Right forelimb (tissue), 1 donor: ENCODE data around the gene SLC35A2.

Experiments
- DNase-seq: peaks from one replicate; pipeline ENCODE4 v3.0.0-alpha.2; 2018

The SLC35A2 gene

GRCh38 chrX:48911412-48912182 is at the start of gene SLC35A2:
SLC35A2 (minus strand) TSS chrX:48911646; CDS start chrX:48911636, 10 bp downstream.
- DNase-seq = peak; percentile 88

- DNase-seq = no peak
Measured at GRCh38 chrX:48960291-48960690, 48.8 kb upstream of the SLC35A2 start.

DNA sequence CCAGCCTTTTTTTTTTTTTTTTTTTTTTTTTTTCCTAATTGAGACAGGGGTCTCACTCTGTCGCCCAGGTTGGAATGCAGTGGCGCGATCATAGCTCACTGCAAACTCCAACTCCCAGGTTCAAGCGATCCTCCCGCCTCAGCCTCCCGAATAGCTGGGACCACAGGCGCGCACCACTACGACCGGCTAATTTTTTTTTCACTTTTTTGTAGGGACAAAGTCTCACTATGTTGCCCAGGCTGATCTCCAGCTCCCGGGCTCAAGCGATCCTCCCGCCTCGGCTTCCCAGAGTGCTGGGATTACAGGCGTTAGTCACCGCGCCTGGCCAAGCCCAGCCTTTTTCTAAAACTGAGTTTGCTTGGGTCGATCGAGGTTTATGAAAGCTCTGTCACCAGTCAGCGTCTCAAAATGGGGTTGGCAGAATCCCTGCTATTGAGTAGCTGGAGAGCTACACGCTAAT is 47.2 kb upstream of the SLC35A2 start:
- peak; percentile 66 for DNase-seq

GRCh38 chrX:48957827-48958634 is 46.6 kb upstream of the SLC35A2 start:
- DNase-seq = peak; percentile 95

DNA sequence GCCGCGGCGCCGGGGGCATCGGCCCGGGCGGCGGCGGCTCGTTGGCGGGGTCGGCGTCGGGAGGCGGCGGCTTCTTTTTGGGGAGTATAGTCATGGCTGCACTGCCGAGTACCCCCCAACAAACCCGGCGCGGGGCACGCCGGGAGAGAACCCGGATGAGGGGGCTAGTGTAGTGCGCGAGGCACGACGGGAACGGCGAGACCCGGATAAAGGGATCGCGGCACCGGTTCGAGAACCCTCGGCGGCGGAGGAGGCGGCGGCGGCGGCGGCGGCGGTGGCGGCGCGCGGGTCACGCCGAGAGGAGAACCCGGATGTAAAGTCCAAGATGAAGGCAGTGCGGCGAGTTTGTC is 46.0 kb upstream of the SLC35A2 start, which contains the start of gene OTUD5:
TSS of gene OTUD5 (minus strand) at position 131 of the 350 bp plus-strand sequence. CDS start at position 94, 37 bp downstream.
- DNase-seq = peak; percentile 80

GRCh38 chrX:48956728-48957414 is 45.4 kb upstream of the SLC35A2 start:
- no peak for DNase-seq

GRCh38 chrX:48948589-48948988 is 37.1 kb upstream of the SLC35A2 start:
- DNase-seq = no peak

DNA sequence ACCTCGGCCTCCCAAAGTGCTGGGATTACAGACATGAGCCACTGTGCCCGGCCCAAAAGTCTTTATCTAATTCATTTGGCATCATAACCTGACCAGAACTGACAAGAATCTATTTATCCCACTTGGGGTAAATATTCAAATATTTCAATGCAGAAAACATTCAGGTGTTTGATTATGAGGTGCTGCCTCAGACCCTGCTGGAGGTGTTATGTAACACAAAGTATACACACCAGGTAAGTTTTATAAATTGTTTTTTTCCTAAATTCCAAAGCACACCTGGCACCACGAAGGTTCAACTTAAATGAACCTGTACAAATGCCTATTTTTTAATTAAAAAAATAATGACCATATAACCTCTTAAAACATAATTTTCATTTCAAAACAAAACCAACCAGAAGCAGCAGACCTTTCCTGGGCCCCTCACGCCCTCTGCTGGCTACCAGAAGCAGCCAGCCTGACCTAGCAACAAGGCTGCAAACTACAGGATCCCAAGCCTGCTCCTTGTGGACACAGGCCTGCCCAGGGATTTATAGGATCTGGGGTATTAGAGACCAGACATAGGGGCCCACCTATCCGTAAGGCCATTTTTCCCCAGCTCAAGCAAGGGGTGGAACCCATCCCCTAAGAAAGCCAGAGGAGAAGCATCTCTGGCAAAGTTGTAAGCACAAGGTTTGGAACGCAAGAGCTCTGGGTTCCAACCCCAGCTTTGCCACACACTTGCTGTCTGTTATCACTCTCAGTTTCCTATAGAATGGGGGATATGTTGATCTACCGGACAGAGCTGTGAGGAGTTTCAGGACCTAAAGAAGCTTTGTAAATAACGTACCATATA is 34.3 kb upstream of the SLC35A2 start:
- no peak for DNase-seq

DNA sequence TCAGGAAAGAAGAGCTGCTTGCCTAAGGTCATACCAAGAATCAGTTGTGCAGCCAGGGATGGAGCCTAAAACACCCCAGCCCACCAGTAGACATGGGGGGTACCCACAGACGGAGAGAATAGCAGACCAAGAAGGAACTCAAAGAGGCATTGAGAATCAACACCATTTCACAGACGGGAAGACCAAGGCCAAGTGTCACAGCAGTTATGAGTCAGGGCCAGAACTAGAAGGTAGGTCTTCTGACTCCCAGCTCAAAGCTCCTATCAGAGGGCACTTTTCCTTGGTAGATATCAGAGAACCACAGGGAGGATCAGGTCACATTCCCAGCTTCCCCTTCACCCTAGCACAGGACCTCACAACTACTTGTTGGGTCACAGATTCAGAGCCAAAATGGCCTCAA is 31.4 kb upstream of the SLC35A2 start:
- DNase-seq = no peak

DNA sequence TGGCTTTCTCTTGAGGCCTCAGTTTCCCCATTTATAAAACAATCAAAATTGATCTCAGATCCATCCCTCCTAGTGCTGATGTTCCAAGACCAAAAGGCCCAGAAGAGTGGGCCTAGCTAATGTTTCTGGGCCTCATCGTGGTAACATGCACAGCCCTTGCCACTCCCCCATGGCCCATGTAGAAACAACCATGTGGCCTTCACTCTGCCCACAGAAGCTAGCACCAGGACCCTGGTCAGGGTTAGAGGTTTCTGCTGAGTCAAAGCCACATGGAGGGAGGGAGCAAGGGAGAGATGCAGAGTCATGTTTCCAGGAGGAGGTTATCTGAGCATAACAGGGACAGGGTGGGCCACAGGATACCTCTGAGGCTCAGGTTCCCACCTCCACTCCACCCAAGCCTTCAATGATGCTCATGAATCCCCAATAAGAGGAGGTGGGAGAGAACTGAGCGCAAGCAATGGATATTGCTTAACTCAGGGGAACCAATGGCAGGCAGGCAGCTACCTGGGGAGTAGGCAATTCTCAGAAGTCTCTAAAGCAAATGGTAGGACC is 29.0 kb upstream of the SLC35A2 start:
- no peak for DNase-seq

GRCh38 chrX:48939524-48940228 is 28.2 kb upstream of the SLC35A2 start:
- no peak for DNase-seq

GRCh38 chrX:48938721-48939425 is 27.4 kb upstream of the SLC35A2 start:
- no peak for DNase-seq

- DNase-seq = no peak
Measured at GRCh38 chrX:48937054-48937907, 25.8 kb upstream of the SLC35A2 start.

DNA sequence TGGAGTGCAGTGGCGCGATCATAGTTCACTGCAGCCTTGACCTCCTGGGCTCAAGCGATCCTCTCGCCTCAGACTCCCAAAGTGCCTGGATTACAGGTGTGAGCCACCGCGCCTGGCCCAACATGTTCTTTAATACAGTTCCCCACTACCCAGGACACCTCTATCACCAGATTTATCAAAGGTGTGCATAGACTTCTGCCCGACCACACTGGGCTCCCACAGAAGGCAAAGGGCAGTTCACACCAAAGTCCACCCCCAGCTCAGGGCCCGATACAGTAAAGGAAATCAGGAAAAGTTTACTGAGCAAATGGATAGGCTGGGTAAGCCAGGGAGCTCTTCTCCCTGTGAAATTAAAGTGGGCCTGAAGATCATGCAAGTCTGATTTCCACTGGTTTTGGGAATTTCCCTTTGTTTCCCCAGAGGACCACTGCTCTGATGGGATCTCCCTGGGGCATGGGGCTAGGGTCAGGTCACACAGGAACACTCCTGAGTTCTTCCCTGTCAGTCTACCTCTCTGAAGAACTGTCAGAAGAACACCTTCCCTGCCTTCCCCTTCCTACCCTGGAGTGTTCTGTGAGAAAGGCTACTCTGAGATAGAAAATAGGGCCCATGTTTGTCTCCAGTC is 25.1 kb upstream of the SLC35A2 start:
- no peak for DNase-seq

- DNase-seq = no peak
Measured at GRCh38 chrX:48935301-48935670, 23.8 kb upstream of the SLC35A2 start.

- no peak for DNase-seq
Measured at GRCh38 chrX:48934581-48935300, 23.3 kb upstream of the SLC35A2 start.

DNA sequence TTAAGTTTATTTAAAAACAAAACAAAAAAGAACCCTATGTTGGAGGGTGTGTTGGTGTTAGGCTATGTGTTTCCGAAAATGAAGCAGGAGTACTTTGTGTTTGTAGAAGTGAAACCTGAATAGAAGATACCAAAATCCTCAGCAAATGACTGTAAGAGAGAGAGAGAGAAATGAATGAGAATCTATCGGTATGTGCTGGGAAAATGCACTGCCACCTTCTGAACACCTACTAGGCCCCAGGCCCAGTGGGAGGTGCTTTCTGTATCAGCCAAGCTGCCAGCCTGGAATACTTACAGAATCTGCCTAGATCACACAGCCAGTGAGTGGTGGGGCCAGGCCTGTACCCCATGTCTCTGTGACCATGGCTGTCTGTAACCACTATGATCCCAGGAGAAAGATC is 22.3 kb upstream of the SLC35A2 start:
- DNase-seq = no peak

DNA sequence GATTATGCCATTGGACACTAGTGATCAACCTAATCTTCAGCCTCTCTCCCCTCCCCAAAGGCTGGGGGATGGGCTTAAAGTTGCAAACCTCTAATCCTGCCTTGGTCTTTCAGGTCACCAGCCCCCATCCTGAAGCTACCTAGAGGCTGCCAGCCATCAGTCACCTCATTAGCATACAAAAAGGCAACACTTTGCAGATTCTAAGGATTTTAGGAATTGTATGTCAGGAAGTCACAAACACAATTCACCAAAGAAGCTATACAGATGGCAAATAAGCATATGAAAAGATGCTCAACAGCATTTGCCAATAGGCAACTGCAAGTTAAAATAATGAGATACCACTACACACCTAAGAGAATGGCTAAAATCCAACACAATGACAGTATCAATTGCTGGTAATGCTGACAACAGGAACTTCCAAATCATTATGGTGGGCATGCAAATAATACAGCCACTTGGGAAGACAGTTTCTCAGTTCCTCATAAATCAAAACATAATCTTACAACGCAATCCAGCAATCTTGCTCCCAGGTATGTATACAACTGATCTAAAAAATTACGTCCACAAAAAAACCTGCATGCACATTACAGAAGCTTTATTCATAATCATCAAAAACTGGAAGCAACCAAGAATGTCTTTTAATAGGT is 16.4 kb upstream of the SLC35A2 start:
- DNase-seq = no peak
